ENCODE measurements around the gene KCNMA1.

- no peak for TF ChIP-seq POLR2A (IDR thresholded peaks at IDR 0.05)
- TF ChIP-seq, protein P1, sequence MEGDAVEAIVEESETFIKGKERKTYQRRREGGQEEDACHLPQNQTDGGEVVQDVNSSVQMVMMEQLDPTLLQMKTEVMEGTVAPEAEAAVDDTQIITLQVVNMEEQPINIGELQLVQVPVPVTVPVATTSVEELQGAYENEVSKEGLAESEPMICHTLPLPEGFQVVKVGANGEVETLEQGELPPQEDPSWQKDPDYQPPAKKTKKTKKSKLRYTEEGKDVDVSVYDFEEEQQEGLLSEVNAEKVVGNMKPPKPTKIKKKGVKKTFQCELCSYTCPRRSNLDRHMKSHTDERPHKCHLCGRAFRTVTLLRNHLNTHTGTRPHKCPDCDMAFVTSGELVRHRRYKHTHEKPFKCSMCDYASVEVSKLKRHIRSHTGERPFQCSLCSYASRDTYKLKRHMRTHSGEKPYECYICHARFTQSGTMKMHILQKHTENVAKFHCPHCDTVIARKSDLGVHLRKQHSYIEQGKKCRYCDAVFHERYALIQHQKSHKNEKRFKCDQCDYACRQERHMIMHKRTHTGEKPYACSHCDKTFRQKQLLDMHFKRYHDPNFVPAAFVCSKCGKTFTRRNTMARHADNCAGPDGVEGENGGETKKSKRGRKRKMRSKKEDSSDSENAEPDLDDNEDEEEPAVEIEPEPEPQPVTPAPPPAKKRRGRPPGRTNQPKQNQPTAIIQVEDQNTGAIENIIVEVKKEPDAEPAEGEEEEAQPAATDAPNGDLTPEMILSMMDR (IDR thresholded peaks at IDR 0.05): no peak
Measured at GRCh38 chr10:77671594-77672252, 34.1 kb upstream of the KCNMA1 start.
